Mesothelial cell of epicardium (in vitro differentiated cells): Measurements from ENCODE around the gene GDE1. TPM values are rescaled to one million over a fixed set of nuclear protein-coding genes. Genes with fewer than 3 reads are reported as not detected.

Source experiments
- DNase-seq, 2 experiments: peaks; one replicate each; pipeline ENCODE4 v3.0.0; 2021; ENCODE audit warnings: low spot score in 2 of 2; ENCODE audit not compliant: unreplicated experiment in 2 of 2
- H3K27ac Mint-ChIP-seq: 2 replicates; pipeline ENCODE4 v1.8.0; 2021; ENCODE audit warnings: mixed read lengths
- H3K27me3 Mint-ChIP-seq: 2 replicates; pipeline ENCODE4 v1.8.0; 2021; ENCODE audit warnings: low read depth, mixed read lengths
- H3K36me3 Mint-ChIP-seq: 2 replicates; pipeline ENCODE4 v1.8.0; 2021; ENCODE audit warnings: mixed read lengths
- H3K4me1 Mint-ChIP-seq: 2 replicates; pipeline ENCODE4 v1.8.0; 2021; ENCODE audit warnings: mixed read lengths
- H3K4me3 Mint-ChIP-seq: 2 replicates; pipeline ENCODE4 v1.8.0; 2021; ENCODE audit warnings: mild to moderate bottlenecking, moderate library complexity, mixed read lengths
- H3K9me3 Mint-ChIP-seq: 2 replicates; pipeline ENCODE4 v1.8.0; 2021; ENCODE audit warnings: mixed read lengths
- total RNA-seq: library from RNA; stranded (reverse); gene quantifications from 3 replicates; pipeline ENCODE4 v1.2.1, GENCODE V29; 2021
- TF ChIP-seq, protein P1 (sequence below): fragments of 200-600 bp; sonication (generic); IDR thresholded peaks from one replicate; pipeline ENCODE4 v1.5.0; 2021; ENCODE audit warnings: antibody characterized with exemption; ENCODE audit not compliant: unreplicated experiment

GDE1 gene
- total RNA-seq, 1 donor from 2014 or later = 42.7 TPM

DNA sequence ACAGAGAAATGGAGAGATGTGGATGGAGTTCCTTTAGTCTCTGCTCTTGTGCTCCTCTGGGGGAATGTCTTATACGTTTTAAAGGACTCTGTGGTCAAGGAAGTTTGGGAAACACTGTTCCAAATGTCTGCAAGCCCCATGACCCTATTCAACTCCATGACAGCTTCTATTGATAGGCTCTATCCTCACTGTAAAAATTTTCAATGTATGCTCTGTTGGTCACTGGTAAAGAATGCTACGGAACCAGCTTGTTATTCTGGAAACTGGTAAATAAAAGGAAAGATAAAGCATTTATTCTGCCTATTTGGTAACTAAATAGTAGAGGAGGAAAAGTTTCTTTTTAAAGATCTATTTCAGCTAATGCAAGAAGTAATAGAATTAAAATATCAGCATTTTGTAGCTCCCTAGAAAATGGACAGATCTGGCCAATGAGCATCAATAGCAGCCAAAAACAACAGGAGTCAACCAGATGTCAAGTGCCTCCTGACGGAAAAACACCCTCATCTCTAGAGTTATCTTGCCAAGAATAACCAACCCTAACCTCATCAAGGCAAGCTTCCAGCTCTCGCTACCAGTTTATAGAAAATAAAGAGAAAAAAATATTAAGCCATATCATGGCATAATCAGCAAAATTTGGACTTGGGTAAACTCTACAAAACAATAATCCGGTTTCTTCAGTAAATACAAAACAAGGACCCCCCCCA, 16.1 kb downstream of the GDE1 start:
- TF ChIP-seq, protein P1, sequence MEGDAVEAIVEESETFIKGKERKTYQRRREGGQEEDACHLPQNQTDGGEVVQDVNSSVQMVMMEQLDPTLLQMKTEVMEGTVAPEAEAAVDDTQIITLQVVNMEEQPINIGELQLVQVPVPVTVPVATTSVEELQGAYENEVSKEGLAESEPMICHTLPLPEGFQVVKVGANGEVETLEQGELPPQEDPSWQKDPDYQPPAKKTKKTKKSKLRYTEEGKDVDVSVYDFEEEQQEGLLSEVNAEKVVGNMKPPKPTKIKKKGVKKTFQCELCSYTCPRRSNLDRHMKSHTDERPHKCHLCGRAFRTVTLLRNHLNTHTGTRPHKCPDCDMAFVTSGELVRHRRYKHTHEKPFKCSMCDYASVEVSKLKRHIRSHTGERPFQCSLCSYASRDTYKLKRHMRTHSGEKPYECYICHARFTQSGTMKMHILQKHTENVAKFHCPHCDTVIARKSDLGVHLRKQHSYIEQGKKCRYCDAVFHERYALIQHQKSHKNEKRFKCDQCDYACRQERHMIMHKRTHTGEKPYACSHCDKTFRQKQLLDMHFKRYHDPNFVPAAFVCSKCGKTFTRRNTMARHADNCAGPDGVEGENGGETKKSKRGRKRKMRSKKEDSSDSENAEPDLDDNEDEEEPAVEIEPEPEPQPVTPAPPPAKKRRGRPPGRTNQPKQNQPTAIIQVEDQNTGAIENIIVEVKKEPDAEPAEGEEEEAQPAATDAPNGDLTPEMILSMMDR = no peak
- H3K4me3 Mint-ChIP-seq = no peak overlapping the region
- no peak for DNase-seq
- no peaks in the 10 kb centered on the region for H3K4me1 Mint-ChIP-seq
- no peaks in the 10 kb centered on the region for H3K9me3 Mint-ChIP-seq
- H3K27ac Mint-ChIP-seq = no peak overlapping the region
- H3K27me3 Mint-ChIP-seq = no peaks in the 10 kb centered on the region
- H3K36me3 Mint-ChIP-seq = peaks cover 41% of the 10 kb centered on the region

- no peak for DNase-seq
- Mint-ChIP-seq H3K4me1 (no peaks in the 10 kb centered on the region), H3K27me3 (no peaks in the 10 kb centered on the region), H3K36me3 (peaks cover 40% of the 10 kb centered on the region), H3K9me3 (no peaks in the 10 kb centered on the region), H3K27ac (no peak overlapping the region), H3K4me3 (no peak overlapping the region)
- TF ChIP-seq, protein P1 = no peak
These were observed 18.3 kb downstream of the GDE1 start for GRCh38 chr16:19503461-19504075.

DNA sequence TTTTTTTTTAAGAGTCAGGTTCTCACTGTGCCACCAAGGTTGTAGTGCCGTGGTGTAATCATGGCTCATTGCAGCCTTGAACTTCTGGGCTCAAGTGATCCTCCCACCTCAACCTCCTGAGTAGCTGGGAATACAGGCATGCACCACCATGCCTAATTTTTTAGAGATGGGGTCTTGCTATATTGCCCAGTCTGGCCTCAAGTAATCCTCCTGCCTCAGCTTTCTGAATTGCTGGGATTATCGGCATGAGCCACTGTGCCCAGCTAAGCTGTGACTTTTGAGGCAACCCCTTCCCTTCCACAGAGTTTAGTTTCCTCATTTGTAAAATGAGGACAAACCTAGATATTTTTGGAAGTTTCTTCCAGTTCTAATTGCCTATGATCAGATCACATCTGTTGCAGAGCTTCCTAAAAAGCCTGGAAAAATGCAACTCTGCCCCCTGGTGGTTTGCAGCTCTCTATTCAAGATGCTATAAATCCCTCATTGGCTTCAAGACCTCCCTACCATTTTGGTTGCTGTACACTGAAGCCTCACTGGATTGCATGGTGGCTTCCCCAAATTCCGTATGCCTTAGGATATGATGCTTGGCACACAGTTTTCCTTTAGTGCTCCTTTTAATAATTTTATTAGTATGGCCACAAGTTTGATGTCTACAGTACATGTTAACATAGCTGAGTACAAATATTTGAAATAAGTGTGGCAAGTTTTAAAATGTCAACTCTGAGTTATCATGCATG, 19.3 kb downstream of the GDE1 start:
- TF ChIP-seq, protein P1 = peak; percentile 75
- H3K4me3 Mint-ChIP-seq = no peak overlapping the region
- H3K36me3 Mint-ChIP-seq = peaks cover 39% of the 10 kb centered on the region
- DNase-seq = peak; percentile 56 to 78
- no peak overlapping the region for H3K27ac Mint-ChIP-seq
- H3K9me3 Mint-ChIP-seq = no peaks in the 10 kb centered on the region
- no peaks in the 10 kb centered on the region for H3K27me3 Mint-ChIP-seq
- no peaks in the 10 kb centered on the region for H3K4me1 Mint-ChIP-seq

- no peak overlapping the region for H3K27ac Mint-ChIP-seq
- TF ChIP-seq, protein P1 = no peak
- H3K27me3 Mint-ChIP-seq = no peaks in the 10 kb centered on the region
- H3K4me1 Mint-ChIP-seq = no peaks in the 10 kb centered on the region
- no peak overlapping the region for H3K4me3 Mint-ChIP-seq
- no peak for DNase-seq
- no peaks in the 10 kb centered on the region for H3K9me3 Mint-ChIP-seq
- H3K36me3 Mint-ChIP-seq = peaks cover 24% of the 10 kb centered on the region
These were observed 22.4 kb downstream of the GDE1 start for GRCh38 chr16:19499481-19499880.

GRCh38 chr16:19499006-19499405, 22.9 kb downstream of the GDE1 start:
- TF ChIP-seq, protein P1 = no peak
- Mint-ChIP-seq H3K36me3 (peaks cover 24% of the 10 kb centered on the region), H3K4me1 (no peaks in the 10 kb centered on the region), H3K4me3 (no peak overlapping the region), H3K27me3 (no peaks in the 10 kb centered on the region), H3K27ac (no peak overlapping the region), H3K9me3 (no peaks in the 10 kb centered on the region)
- no peak for DNase-seq
